Peyer's patch (tissue), 4 donors: ENCODE results near the gene HEATR1. TPM values are rescaled to one million over a fixed set of nuclear protein-coding genes. Genes with fewer than 3 reads are reported as not detected.

ENCODE experiments used
- DNase-seq, 3 donors: peaks; one replicate each; pipeline ENCODE4 v3.0.0-alpha.2; 2017 to 2019
- H3K27ac ChIP-seq, 4 donors: fragments of 200-600 bp; sonication (generic); one replicate each; pipeline ENCODE4 v1.5.1; 2016 to 2019
- H3K27me3 ChIP-seq, 2 donors: fragments of 200-600 bp; sonication (generic); one replicate each; pipeline ENCODE4 v1.5.1; 2019
- H3K36me3 ChIP-seq, 3 donors: fragments of 200-600 bp; sonication (generic); one replicate each; pipeline ENCODE4 v1.5.1; 2016 to 2019
- H3K4me1 ChIP-seq, 4 donors: fragments of 200-600 bp; sonication (generic); one replicate each; pipeline ENCODE4 v1.5.1; 2016 to 2019
- H3K4me3 ChIP-seq, 4 donors: fragments of 200-600 bp; sonication (generic); 1 replicate in 3 of 4; 2 replicates in 1 of 4; pipeline ENCODE4 v1.5.1; 2016 to 2019; ENCODE audit warnings: mild to moderate bottlenecking in 1 of 4
- H3K9me3 ChIP-seq, 4 donors: fragments of 200-600 bp; sonication (generic); one replicate each; pipeline ENCODE4 v1.5.1; 2016 to 2019; ENCODE audit warnings: mild to moderate bottlenecking in 1 of 4
- CTCF ChIP-seq, 6 experiments: fragments of 450-650 bp in 4 of 6; fragments of 200-600 bp in 2 of 6; sonication (generic) in 1 of 6; IDR thresholded peaks; one replicate each; pipeline ENCODE4 v1.5.1; 2017 to 2019; ENCODE audit warnings: antibody characterized with exemption in 6 of 6, mild to moderate bottlenecking in 3 of 6, moderate library complexity in 1 of 6
- POLR2A ChIP-seq, 2 donors: fragments of 450-650 bp; IDR thresholded peaks; one replicate each; pipeline ENCODE4 v1.5.1; 2017; ENCODE audit warnings: antibody characterized with exemption in 2 of 2, mild to moderate bottlenecking in 2 of 2, moderate library complexity in 2 of 2
- total RNA-seq, 4 donors: library from RNA; depleted of rRNA; stranded (reverse); fragments of >200 nt; gene quantifications; one replicate each; pipeline ENCODE4 v1.1.0, GENCODE V29; 2016

The HEATR1 gene
- total RNA-seq, 4 donors from 2014 or later, result 12.8 to 21.5 (median 18.1) TPM

DNA sequence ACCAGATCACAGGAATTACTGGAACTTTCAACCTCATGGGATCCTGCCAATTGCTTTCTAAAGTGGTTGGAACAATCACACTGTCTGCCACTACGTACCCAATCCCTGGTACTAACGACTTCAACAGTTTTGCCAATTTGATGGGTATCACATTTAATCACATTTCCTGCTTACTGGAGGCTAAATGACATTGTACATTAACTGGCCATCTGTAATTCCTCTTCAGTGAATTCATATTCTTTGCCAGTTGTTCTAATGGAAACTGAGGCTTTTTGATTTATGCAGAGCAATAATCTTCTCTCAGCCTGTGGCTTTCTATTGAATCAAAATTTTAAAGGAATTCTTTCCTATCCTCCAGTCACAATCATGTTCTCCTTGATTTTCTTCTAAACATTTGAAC, 42.3 kb downstream of the HEATR1 start:
- peaks cover 0 to 84% (median 0%) of the 10 kb centered on the region in 3 donors for H3K36me3 ChIP-seq

GRCh38 chr1:236560213-236560771, 44.0 kb downstream of the HEATR1 start:
- no peak for DNase-seq
- Histone ChIP-seq H3K36me3 (peaks cover 0 to 84% (median 0%) of the 10 kb centered on the region in 3 donors), H3K4me3 (no peak overlapping the region), H3K9me3 (no peaks in the 10 kb centered on the region), H3K4me1 (no peaks in the 10 kb centered on the region), H3K27ac (no peak overlapping the region), H3K27me3 (no peaks in the 10 kb centered on the region)
- TF ChIP-seq POLR2A (IDR thresholded peaks at IDR 0.05), result no peak
- no peak for TF ChIP-seq CTCF (IDR thresholded peaks at IDR 0.05)

More for the DNA sequence above, 42.3 kb downstream of the HEATR1 start:
- Histone ChIP-seq H3K9me3 (no peaks in the 10 kb centered on the region), H3K27me3 (no peaks in the 10 kb centered on the region), H3K27ac (no peak overlapping the region), H3K4me3 (no peak overlapping the region), H3K4me1 (no peaks in the 10 kb centered on the region)
- no peak for TF ChIP-seq POLR2A (IDR thresholded peaks at IDR 0.05)
- no peak for TF ChIP-seq CTCF (IDR thresholded peaks at IDR 0.05)
- DNase-seq, result no peak

DNA sequence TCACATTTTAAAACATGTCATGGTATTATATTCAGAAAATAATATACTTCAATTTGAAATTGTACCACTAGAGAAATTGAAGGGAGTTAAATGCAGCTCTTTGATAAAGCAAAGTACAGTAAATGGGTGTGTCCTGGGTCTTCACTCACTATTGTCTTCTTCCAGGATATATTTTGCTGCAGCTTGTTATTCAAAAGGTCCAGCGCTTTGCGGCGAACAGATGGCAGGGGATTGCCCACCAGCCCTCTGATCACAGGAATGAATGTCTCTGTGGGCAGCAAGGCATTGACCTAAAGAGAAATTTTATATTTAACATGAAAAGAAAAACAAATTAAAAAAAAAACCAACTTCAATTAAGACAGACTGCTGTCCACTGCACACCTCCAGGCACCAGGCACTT, 45.5 kb downstream of the HEATR1 start:
- no peak overlapping the region for H3K27ac ChIP-seq
- no peak for DNase-seq
- H3K4me1 ChIP-seq, result no peaks in the 10 kb centered on the region
- H3K9me3 ChIP-seq, result no peaks in the 10 kb centered on the region
- TF ChIP-seq POLR2A (IDR thresholded peaks at IDR 0.05), result no peak
- no peak for TF ChIP-seq CTCF (IDR thresholded peaks at IDR 0.05)
- H3K27me3 ChIP-seq, result no peaks in the 10 kb centered on the region
- H3K36me3 ChIP-seq, result peaks cover 0 to 81% (median 0%) of the 10 kb centered on the region in 3 donors
- no peak overlapping the region for H3K4me3 ChIP-seq

DNA sequence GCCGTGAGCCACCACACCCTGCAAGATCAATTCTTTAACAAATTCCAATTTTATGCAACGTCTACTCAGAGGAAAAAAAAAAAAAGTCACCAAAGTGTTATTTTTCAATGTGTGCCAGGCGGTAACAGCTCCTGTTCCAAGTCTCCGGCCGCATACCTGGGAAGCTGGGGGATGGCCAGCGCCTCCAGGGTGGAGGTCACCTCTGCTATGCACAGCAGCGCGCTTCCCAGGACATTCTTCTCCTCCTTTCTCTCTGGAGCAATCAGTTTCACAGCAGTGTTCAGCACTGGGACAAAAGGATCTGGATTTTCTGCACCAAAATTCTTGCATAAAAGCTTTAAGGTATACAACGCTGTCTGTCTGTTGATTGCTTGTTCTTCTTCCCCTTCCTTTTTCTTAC, 46.2 kb downstream of the HEATR1 start:
- DNase-seq, result no peak
- no peak overlapping the region for H3K4me3 ChIP-seq
- H3K9me3 ChIP-seq, result no peaks in the 10 kb centered on the region
- TF ChIP-seq POLR2A (IDR thresholded peaks at IDR 0.05), result no peak
- H3K27ac ChIP-seq, result no peak overlapping the region
- H3K36me3 ChIP-seq, result peaks cover 0 to 83% (median 0%) of the 10 kb centered on the region in 3 donors
- no peaks in the 10 kb centered on the region for H3K27me3 ChIP-seq
- H3K4me1 ChIP-seq, result no peaks in the 10 kb centered on the region

GRCh38 chr1:236556606-236557005, 47.7 kb downstream of the HEATR1 start:
- no peak overlapping the region for H3K27ac ChIP-seq
- no peaks in the 10 kb centered on the region for H3K4me1 ChIP-seq
- H3K36me3 ChIP-seq, result peaks cover 0 to 93% (median 0%) of the 10 kb centered on the region in 3 donors
- H3K9me3 ChIP-seq, result no peaks in the 10 kb centered on the region
- no peaks in the 10 kb centered on the region for H3K27me3 ChIP-seq
- no peak overlapping the region for H3K4me3 ChIP-seq
- DNase-seq, result no peak
- no peak for TF ChIP-seq CTCF (IDR thresholded peaks at IDR 0.05)
- no peak for TF ChIP-seq POLR2A (IDR thresholded peaks at IDR 0.05)

DNA sequence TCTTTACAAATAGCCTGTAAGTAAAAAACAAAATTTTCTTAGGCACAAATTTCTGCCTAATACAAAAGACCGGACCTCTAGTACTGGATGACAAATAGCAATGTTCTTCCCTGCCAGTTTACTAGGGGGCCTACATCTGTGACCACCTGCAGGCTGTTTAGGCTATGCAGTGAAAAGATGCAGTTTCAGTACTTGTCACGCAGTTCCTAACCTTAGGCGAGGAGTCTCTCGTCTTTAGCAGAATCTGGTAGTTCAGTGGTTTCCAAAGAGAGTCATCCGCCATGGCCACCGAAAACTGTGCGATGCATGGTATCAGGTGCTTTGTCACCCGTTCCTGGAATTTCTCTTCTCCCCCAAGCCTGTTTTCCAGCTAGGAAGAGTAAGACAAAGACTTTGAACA, 50.9 kb downstream of the HEATR1 start:
- no peak for DNase-seq
- Histone ChIP-seq H3K27ac (no peak overlapping the region), H3K27me3 (no peaks in the 10 kb centered on the region), H3K36me3 (peaks cover 0 to 97% (median 0%) of the 10 kb centered on the region in 3 donors), H3K9me3 (no peaks in the 10 kb centered on the region), H3K4me3 (no peak overlapping the region), H3K4me1 (no peaks in the 10 kb centered on the region)
- TF ChIP-seq CTCF (IDR thresholded peaks at IDR 0.05) (no peak), POLR2A (IDR thresholded peaks at IDR 0.05) (no peak)
